SU-DHL-6 (cell line): ENCODE measurements around the gene HTT.
A peak's percentile ranks its signal among the peaks of the same experiment; 100 is the strongest.

Experiments used
- EZH2phosphoT487 ChIP-seq: fragments of 200-600 bp; sonication (generic), shearing (Covaris generic); conservative IDR thresholded peaks from 2 replicates; pipeline ENCODE4 v1.6.1; 2018; ENCODE audit warnings: mild to moderate bottlenecking, antibody characterized with exemption, low read length, moderate library complexity, mixed read lengths
- TF ChIP-seq, protein P1 (sequence below): fragments of 200-600 bp; sonication (generic); IDR thresholded peaks from one replicate; pipeline ENCODE4 v1.5.1; 2017; ENCODE audit warnings: antibody characterized with exemption, mild to moderate bottlenecking, low read length, moderate library complexity; ENCODE audit not compliant: insufficient read depth, poor library complexity, severe bottlenecking

DNA sequence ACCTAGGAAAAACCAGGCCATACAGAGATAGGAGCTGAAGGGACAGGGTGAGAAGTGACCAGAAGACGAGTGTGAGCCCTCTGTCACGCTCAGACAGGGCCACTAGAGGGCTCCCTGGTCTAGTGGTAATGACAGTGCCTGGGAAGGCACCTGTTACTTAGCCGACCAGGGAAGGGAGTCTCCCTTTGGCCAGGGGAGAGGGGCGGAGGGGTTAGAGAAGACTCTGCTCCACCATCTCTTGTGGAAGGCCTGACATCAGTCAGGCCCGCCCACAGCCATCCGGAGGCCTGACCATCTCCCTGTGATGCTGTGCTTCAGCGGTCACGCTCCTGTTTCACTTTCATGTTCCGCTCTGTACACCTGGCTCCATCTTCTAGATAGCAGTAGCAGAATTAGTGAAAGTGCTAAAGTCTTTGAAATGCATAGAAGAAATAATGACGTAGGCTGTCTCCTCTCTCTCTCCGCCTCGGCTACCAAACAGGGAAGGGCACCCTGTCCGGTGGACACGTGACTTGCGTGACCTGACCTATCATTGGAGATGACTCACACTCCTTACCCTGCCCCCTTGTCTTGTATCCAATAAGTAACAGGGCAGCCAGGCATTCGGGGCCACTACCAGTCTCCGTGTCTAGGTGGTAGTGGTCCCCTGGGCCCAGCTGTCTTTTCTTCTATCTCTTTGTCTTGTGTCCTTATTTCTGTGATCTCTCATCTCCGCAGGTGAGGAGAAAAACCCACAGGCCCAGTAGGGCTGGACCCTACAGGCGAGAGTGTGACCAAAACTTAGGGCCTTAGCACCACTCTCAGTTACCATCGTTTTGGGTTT lies 26.8 kb upstream of the HTT start:
- TF ChIP-seq EZH2phosphoT487 = no peak
- TF ChIP-seq, protein P1, sequence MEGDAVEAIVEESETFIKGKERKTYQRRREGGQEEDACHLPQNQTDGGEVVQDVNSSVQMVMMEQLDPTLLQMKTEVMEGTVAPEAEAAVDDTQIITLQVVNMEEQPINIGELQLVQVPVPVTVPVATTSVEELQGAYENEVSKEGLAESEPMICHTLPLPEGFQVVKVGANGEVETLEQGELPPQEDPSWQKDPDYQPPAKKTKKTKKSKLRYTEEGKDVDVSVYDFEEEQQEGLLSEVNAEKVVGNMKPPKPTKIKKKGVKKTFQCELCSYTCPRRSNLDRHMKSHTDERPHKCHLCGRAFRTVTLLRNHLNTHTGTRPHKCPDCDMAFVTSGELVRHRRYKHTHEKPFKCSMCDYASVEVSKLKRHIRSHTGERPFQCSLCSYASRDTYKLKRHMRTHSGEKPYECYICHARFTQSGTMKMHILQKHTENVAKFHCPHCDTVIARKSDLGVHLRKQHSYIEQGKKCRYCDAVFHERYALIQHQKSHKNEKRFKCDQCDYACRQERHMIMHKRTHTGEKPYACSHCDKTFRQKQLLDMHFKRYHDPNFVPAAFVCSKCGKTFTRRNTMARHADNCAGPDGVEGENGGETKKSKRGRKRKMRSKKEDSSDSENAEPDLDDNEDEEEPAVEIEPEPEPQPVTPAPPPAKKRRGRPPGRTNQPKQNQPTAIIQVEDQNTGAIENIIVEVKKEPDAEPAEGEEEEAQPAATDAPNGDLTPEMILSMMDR = peak; percentile 51
